GM21390 (cell line): Measurements from ENCODE around the gene SPEN.
"Not testable (repeated sequence)": the region's sequence is repeated elsewhere in the genome, so short reads cannot be mapped to it uniquely, and the experiment has no call there.

Experiments used
- ATAC-seq: cut with Tn5 transposase; IDR thresholded peaks from one replicate; pipeline ENCODE4 v1.9.1; 2021; ENCODE audit not compliant: unreplicated experiment

The SPEN gene

GRCh38 chr1:15892857-15893599, 45.5 kb downstream of the SPEN start:
- ATAC-seq, result not testable (repeated sequence)

DNA sequence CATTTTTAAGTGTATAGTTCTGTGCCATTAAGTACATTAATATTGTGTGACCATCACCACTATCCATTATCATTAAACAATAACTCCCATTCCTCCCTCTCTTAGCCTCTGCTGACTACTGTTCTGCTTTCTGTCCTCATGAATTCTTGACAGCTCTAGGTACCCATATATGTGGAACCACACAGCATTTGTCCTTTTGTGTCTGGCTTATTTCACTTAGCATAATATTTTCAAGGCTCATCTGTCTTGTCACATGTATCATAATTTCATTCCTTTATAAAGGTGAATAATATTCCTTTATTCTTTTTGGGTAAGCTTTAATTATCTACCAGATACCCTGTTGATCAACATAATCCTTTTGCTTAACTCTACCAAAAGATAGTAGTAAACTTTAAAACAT, 47.7 kb downstream of the SPEN start:
- ATAC-seq, result no peak

GRCh38 chr1:15896841-15897610, 49.5 kb downstream of the SPEN start:
- not testable (repeated sequence) for ATAC-seq

DNA sequence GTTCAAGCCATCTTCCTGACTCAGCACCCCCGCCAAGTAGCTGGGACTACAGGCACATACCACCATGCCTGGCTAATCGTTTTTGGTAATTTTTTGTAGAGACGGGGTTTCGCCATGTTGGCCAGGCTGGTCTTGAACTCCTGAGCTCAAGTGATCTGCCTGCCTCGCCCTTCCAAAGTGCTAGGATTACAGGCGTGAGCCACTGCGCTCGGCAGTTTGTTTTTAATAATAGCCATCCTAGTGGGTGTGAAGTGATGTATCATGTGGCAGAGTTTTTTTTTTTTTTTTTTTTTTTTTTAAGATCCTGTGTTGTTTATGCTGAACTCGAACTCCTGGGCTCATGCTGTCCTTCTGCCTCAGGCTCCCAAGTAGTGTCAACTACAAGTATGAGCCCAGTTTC, 51.8 kb downstream of the SPEN start:
- no peak for ATAC-seq

- ATAC-seq, result no peak
Observed at GRCh38 chr1:15900662-15901279, 53.3 kb downstream of the SPEN start.

GRCh38 chr1:15902882-15903281, 55.4 kb downstream of the SPEN start:
- ATAC-seq, result no peak

DNA sequence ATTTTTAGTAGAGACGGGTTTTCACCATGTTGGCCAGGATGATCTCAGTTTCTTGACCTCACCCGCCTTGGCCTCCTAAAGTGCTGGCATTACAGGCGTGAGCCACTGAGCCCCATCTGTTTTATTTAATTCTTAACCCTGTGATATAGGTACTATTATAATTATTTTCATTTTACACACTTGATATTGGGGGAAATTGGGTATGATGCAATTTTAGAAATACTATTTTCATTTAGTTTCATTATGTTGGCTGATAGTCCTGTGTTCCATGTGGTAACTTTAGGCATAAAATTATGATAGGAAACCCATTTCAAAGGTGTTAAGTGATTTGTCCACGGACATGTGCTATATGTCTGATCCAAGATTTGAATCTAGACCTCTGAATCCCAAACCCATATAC, 61.1 kb downstream of the SPEN start:
- no peak for ATAC-seq

DNA sequence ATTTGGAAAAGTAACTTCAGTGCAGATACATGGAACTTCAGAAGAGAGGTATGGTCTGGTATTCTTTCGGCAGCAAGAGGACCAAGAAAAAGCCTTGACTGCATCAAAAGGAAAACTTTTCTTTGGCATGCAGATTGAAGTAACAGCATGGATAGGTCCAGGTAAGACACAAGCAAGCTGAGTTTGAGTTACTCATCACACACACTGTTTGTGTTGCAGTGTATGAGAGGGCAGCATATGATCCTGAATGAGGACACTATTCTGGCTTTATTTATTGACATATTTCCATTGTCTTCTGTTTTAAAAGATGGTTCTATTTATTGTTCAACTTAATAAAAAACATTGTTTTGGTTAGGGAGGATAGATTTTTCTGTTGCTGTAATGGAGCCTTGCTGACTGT, 63.6 kb downstream of the SPEN start:
- no peak for ATAC-seq

GRCh38 chr1:15911927-15912326, 64.4 kb downstream of the SPEN start:
- ATAC-seq, result no peak

DNA sequence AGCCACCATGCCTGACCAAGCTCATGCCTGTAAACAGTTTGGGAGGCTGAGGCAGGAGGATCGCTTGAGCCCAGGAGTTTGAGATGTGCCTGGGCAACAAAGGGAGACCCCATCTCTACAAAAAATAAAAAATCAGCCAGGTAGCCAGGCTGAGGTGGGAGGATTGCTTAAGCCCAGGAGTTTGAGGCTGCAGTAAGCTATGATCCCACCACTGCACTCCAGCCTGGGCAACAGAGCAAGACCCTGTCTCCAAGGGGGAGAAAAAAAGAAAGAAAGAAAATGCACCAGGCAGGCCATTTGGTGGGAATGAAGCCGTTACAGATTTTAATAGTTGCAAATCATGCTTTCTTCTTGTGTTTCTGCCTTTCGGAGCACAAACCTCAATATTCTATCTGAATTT, 66.1 kb downstream of the SPEN start:
- not testable (repeated sequence) for ATAC-seq

DNA sequence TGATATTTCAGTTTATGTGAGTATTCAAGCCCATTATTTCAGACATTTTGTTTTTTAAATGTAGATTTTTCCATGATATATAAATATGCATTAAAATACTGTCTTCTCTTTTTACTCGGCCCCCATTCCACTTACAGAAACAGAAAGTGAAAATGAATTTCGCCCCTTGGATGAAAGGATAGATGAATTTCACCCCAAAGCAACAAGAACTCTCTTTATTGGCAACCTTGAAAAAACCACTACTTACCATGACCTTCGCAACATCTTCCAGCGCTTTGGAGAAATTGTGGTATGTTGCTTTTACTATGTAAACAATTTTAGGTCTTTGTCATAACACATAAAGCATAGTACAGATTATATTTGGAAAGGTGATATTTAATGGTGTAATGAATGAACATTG, 68.5 kb downstream of the SPEN start:
- no peak for ATAC-seq

GRCh38 chr1:15916417-15916816, 68.9 kb downstream of the SPEN start:
- no peak for ATAC-seq

GRCh38 chr1:15916916-15917315, 69.4 kb downstream of the SPEN start:
- ATAC-seq, result no peak

DNA sequence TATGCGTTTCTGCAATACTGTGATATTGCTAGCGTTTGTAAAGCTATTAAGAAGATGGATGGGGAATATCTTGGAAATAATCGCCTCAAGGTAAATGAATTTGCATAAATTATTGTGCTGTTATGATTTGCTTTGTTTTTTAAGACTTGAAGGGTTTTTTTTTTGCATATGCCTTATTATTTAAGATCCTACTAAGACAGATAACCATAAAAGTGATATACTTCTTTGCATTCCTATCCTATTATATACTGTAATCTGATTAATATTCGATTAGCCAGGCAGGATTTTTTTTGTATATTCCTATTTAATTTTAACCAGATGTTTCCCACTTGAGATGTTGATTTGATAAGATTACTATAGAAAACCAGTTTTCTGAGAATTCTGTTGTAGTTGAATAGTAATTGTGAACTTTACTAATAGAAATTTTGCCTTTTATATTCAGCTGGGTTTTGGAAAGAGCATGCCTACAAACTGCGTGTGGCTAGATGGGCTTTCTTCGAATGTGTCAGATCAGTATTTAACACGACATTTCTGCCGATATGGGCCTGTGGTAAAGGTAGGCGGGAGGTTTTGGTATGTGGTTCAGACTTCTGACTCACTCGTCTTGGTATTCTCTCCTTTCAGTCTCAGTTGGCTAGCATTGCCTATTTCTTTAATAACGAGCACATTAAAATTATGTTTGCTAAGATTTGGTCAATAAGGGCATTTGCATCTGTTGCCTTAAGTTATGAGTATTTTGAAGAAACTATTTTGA, 71.6 kb downstream of the SPEN start:
- ATAC-seq, result peak; percentile 70

DNA sequence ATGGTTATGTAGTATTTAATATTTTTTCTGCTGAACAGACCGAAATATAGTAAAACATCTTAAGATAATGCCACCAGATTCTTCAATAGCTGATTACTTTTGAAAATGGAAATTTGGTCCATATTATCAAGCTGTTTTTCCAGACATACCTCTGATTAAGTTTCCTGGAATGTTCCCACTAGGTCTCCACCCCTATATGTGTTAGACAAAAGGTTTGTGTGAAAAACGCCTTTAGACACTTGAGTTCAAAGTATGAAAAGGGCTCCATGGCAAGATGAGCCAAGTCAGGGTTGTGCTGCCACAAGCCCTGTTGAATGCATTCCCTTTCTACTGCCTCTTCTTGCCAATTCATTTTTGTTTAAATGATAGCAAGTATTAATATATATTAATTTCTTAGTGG, 75.7 kb downstream of the SPEN start:
- no peak for ATAC-seq

DNA sequence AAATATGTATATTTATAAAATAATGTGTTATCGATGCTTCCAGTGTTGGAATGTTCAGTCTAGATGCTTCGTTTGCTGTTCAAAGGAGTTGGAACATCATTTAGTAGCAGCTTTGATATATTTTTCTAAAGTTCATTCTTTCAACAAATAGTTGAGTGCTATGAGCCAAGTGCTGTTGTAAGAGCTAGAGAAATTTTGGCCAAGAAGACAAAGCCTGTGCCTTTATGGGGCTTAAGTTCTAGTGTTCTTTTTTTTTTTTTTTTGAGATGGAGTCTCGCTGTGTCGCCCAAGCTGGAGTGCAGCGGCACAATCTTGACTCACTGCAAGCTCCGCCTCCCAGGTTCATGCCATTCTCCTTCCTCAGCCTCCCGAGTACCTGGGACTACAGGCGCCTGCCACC, 78.9 kb downstream of the SPEN start:
- not testable (repeated sequence) for ATAC-seq

DNA sequence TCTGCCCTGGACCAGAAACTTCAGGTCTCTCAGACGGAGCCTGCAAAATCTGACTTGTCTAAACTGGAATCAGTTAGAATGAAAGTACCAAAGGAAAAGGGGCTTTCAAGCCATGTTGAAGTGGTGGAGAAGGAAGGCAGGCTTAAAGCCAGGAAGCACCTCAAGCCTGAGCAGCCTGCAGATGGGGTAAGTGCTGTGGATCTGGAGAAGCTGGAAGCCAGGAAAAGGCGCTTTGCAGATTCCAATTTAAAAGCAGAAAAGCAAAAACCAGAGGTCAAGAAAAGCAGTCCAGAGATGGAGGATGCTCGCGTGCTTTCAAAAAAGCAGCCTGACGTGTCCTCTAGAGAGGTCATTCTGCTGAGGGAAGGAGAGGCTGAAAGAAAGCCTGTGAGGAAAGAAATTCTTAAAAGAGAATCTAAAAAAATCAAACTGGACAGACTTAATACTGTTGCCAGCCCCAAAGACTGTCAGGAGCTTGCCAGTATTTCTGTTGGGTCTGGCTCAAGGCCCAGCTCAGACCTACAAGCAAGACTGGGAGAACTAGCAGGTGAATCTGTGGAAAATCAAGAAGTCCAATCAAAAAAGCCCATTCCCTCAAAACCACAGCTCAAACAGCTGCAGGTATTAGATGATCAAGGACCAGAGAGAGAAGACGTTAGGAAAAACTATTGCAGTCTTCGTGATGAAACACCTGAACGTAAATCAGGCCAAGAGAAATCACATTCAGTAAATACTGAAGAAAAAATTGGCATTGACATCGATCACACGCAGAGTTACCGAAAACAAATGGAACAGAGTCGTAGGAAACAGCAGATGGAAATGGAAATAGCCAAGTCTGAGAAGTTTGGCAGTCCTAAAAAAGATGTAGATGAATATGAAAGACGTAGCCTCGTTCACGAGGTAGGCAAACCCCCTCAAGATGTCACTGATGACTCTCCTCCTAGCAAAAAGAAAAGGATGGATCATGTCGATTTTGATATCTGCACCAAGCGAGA, 81.8 kb downstream of the SPEN start:
- no peak for ATAC-seq

DNA sequence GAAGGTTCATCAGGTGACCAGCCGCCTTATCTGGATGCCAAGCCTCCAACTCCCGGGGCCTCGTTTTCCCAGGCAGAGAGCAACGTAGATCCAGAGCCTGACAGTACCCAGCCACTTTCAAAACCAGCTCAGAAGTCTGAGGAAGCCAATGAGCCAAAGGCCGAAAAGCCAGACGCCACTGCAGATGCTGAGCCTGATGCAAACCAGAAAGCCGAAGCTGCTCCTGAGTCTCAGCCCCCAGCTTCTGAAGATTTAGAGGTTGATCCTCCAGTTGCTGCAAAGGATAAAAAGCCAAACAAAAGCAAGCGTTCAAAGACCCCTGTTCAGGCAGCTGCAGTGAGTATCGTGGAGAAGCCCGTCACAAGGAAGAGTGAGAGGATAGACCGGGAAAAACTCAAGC, 83.9 kb downstream of the SPEN start:
- ATAC-seq, result no peak

- no peak for ATAC-seq
Observed at GRCh38 chr1:15931884-15932283, 84.4 kb downstream of the SPEN start.

DNA sequence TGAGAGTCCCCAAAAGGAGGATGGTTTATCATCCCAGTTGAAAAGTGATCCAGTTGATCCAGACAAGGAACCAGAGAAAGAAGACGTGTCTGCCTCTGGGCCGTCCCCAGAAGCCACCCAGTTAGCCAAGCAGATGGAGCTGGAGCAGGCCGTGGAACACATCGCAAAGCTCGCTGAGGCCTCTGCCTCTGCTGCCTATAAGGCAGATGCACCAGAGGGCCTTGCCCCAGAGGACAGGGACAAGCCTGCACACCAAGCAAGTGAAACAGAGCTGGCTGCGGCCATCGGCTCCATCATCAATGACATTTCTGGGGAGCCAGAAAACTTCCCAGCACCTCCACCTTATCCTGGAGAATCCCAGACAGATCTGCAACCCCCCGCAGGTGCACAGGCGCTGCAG, 85.1 kb downstream of the SPEN start:
- ATAC-seq, result no peak
